ENCODE data around the gene AKT1. TPM values are rescaled to one million over a fixed set of nuclear protein-coding genes. Genes with fewer than 3 reads are reported as not detected.

The AKT1 gene
- total and polyA plus RNA-seq, 4 donors, result 30.6 to 192 (median 58.7) TPM

DNA sequence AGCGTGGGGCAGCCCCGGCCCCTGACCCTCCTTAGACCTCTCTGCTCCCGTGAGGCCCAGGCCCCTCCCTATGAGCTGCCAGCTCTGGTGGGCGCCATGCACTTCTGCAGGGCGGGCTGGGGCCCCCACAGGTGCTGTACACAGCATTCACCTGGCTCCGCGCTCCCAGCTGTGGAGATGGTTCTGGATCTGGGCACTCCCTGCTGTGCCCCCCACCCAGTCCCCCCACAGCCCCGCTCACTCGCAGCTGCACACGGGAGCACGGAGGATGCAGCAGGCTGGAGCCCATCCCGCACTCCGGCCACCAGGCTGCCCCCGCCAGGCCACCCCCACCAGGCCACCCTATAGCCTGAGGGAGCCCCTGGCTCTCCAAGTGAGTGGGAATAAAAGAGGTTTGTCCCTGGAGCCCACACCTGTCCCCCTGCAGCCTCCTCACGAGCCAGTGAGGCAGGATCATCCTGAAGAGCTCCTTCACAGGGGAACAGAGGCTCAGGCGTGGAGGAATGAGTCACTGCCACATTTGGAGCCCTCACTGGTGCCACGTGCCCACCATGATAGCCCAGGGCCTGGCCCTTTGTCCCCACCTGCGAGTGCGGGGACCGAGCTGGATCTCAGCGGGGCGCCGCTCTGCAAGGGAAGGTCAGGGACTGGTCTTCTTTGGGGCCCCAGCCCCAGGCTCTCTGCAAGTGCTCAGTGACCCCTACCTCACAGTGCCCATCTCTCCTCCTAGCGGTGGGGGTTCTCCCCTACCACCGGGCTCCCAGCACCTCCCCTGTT, 69.6 kb downstream of the AKT1 start:
- Histone ChIP-seq H3K27ac (ENCODE audit: low read depth in 1 of 2, low read length in 2 of 2) (peak overlapping the region; percentile 93 to 97), H3K9ac (ENCODE audit: low read depth in 1 of 2, low read length in 2 of 2) (peak overlapping the region in 1 of 2 donors; percentile 33), H3K4me1 (ENCODE audit: control insufficient read depth in 4 of 4, insufficient read depth in 4 of 4, low read length in 3 of 4) (peaks cover 18 to 52% (median 35%) of the 10 kb centered on the region in 4 donors), H3K9me3 (ENCODE audit: control insufficient read depth in 4 of 4, low read length in 3 of 4) (no peaks in the 10 kb centered on the region), H3K4me3 (ENCODE audit: low read depth in 1 of 3, low read length in 3 of 3) (no peak overlapping the region), H3K27me3 (ENCODE audit: control insufficient read depth in 4 of 4, insufficient read depth in 4 of 4, low read length in 3 of 4) (no peaks in the 10 kb centered on the region), H3K36me3 (ENCODE audit: control insufficient read depth in 4 of 4, insufficient read depth in 3 of 4, low read depth in 1 of 4, low read length in 3 of 4) (no peaks in the 10 kb centered on the region)
- whole genome bisulfite sequencing, result 81% methylated on average over 25 of the region's 25 CpGs
- no peak for DNase-seq (ENCODE audit: low spot score)
- TF ChIP-seq HNF4A (conservative IDR thresholded peaks at IDR 0.05) (no peak), RXRA (IDR thresholded peaks at IDR 0.05) (no peak), YY1 (IDR thresholded peaks at IDR 0.05) (no peak), NR2F2 (IDR thresholded peaks at IDR 0.05) (no peak), EGR1 (IDR thresholded peaks at IDR 0.05; ENCODE audit: low read depth in 2 of 2) (no peak), SP1 (IDR thresholded peaks at IDR 0.05) (no peak), HNF4G (IDR thresholded peaks at IDR 0.05) (no peak), TAF1 (conservative IDR thresholded peaks at IDR 0.05) (no peak), JUND (IDR thresholded peaks at IDR 0.05) (no peak)
- TF ChIP-seq, protein P1, sequence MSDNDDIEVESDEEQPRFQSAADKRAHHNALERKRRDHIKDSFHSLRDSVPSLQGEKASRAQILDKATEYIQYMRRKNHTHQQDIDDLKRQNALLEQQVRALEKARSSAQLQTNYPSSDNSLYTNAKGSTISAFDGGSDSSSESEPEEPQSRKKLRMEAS (IDR thresholded peaks at IDR 0.05), result no peak
- TF ChIP-seq, protein P2, sequence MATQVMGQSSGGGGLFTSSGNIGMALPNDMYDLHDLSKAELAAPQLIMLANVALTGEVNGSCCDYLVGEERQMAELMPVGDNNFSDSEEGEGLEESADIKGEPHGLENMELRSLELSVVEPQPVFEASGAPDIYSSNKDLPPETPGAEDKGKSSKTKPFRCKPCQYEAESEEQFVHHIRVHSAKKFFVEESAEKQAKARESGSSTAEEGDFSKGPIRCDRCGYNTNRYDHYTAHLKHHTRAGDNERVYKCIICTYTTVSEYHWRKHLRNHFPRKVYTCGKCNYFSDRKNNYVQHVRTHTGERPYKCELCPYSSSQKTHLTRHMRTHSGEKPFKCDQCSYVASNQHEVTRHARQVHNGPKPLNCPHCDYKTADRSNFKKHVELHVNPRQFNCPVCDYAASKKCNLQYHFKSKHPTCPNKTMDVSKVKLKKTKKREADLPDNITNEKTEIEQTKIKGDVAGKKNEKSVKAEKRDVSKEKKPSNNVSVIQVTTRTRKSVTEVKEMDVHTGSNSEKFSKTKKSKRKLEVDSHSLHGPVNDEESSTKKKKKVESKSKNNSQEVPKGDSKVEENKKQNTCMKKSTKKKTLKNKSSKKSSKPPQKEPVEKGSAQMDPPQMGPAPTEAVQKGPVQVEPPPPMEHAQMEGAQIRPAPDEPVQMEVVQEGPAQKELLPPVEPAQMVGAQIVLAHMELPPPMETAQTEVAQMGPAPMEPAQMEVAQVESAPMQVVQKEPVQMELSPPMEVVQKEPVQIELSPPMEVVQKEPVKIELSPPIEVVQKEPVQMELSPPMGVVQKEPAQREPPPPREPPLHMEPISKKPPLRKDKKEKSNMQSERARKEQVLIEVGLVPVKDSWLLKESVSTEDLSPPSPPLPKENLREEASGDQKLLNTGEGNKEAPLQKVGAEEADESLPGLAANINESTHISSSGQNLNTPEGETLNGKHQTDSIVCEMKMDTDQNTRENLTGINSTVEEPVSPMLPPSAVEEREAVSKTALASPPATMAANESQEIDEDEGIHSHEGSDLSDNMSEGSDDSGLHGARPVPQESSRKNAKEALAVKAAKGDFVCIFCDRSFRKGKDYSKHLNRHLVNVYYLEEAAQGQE (IDR thresholded peaks at IDR 0.05), result no peak
- TF ChIP-seq, protein P3, sequence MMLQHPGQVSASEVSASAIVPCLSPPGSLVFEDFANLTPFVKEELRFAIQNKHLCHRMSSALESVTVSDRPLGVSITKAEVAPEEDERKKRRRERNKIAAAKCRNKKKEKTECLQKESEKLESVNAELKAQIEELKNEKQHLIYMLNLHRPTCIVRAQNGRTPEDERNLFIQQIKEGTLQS (IDR thresholded peaks at IDR 0.05), result no peak
- TF ChIP-seq, protein P4, sequence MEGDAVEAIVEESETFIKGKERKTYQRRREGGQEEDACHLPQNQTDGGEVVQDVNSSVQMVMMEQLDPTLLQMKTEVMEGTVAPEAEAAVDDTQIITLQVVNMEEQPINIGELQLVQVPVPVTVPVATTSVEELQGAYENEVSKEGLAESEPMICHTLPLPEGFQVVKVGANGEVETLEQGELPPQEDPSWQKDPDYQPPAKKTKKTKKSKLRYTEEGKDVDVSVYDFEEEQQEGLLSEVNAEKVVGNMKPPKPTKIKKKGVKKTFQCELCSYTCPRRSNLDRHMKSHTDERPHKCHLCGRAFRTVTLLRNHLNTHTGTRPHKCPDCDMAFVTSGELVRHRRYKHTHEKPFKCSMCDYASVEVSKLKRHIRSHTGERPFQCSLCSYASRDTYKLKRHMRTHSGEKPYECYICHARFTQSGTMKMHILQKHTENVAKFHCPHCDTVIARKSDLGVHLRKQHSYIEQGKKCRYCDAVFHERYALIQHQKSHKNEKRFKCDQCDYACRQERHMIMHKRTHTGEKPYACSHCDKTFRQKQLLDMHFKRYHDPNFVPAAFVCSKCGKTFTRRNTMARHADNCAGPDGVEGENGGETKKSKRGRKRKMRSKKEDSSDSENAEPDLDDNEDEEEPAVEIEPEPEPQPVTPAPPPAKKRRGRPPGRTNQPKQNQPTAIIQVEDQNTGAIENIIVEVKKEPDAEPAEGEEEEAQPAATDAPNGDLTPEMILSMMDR (IDR thresholded peaks at IDR 0.05; ENCODE audit: low read depth, low read length, missing input control), result no peak
- TF ChIP-seq, protein P5, sequence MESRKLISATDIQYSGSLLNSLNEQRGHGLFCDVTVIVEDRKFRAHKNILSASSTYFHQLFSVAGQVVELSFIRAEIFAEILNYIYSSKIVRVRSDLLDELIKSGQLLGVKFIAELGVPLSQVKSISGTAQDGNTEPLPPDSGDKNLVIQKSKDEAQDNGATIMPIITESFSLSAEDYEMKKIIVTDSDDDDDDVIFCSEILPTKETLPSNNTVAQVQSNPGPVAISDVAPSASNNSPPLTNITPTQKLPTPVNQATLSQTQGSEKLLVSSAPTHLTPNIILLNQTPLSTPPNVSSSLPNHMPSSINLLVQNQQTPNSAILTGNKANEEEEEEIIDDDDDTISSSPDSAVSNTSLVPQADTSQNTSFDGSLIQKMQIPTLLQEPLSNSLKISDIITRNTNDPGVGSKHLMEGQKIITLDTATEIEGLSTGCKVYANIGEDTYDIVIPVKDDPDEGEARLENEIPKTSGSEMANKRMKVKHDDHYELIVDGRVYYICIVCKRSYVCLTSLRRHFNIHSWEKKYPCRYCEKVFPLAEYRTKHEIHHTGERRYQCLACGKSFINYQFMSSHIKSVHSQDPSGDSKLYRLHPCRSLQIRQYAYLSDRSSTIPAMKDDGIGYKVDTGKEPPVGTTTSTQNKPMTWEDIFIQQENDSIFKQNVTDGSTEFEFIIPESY (IDR thresholded peaks at IDR 0.05), result no peak

All from liver (tissue), 9 donors.